GM23248 (cell line): Measurements from ENCODE around the gene RELN. TPM values are rescaled to one million over a fixed set of nuclear protein-coding genes. Genes with fewer than 3 reads are reported as not detected.

ENCODE experiments used
- DNase-seq: peaks from one replicate; pipeline ENCODE4 v3.0.0-alpha.2; 2015
- H2AFZ ChIP-seq: fragments of 200-600 bp; sonication (generic); 2 replicates; pipeline ENCODE4 v1.6.1; 2016; ENCODE audit warnings: antibody characterized with exemption
- H3F3A ChIP-seq: fragments of 200-600 bp; sonication (generic); 2 replicates; pipeline ENCODE4 v1.6.1; 2016; ENCODE audit warnings: mild to moderate bottlenecking, antibody characterized with exemption, mixed run types; ENCODE audit not compliant: insufficient read depth
- H3K27ac ChIP-seq: fragments of 200-600 bp; sonication (generic); 2 replicates; pipeline ENCODE4 v1.5.1; 2016; ENCODE audit warnings: mild to moderate bottlenecking
- H3K27me3 ChIP-seq: fragments of 200-600 bp; sonication (generic); replicated peaks from 2 replicates; pipeline ENCODE4 v1.6.1; 2016; ENCODE audit warnings: mild to moderate bottlenecking; ENCODE audit not compliant: insufficient read depth
- H3K36me3 ChIP-seq: fragments of 200-600 bp; sonication (generic); 2 replicates; pipeline ENCODE4 v1.6.1; 2016; ENCODE audit warnings: low read depth, mild to moderate bottlenecking
- H3K4me1 ChIP-seq: fragments of 200-600 bp; sonication (generic); 2 replicates; pipeline ENCODE4 v1.6.1; 2016; ENCODE audit warnings: mild to moderate bottlenecking; ENCODE audit not compliant: insufficient read depth
- H3K4me2 ChIP-seq: fragments of 200-600 bp; sonication (generic); one replicate; pipeline ENCODE4 v1.6.1; 2016; ENCODE audit warnings: mild to moderate bottlenecking; ENCODE audit not compliant: unreplicated experiment
- H3K4me3 ChIP-seq: fragments of 200-600 bp; sonication (generic); 2 replicates; pipeline ENCODE4 v1.5.1; 2016; ENCODE audit warnings: mild to moderate bottlenecking
- H3K79me2 ChIP-seq: fragments of 200-600 bp; sonication (generic); 2 replicates; pipeline ENCODE4 v1.6.1; 2016; ENCODE audit warnings: mild to moderate bottlenecking; ENCODE audit not compliant: insufficient read depth
- H3K9ac ChIP-seq: fragments of 200-600 bp; sonication (generic); 2 replicates; pipeline ENCODE4 v1.6.1; 2016; ENCODE audit warnings: mild to moderate bottlenecking
- H3K9me2 ChIP-seq: fragments of 200-600 bp; sonication (generic); 2 replicates; pipeline ENCODE4 v1.6.1; 2016; ENCODE audit warnings: mixed run types, mild to moderate bottlenecking, moderate library complexity; ENCODE audit not compliant: insufficient read depth
- H3K9me3 ChIP-seq: fragments of 200-600 bp; sonication (generic); one replicate; pipeline ENCODE4 v1.6.1; 2017; ENCODE audit warnings: low read depth
- H4K20me1 ChIP-seq: fragments of 200-600 bp; sonication (generic); 2 replicates; pipeline ENCODE4 v1.6.0; 2016; ENCODE audit not compliant: insufficient read depth
- EZH2 ChIP-seq: fragments of 200-600 bp; sonication (generic); IDR thresholded peaks from 2 replicates; pipeline ENCODE4 v1.6.1; 2018; ENCODE audit warnings: antibody characterized with exemption, mild to moderate bottlenecking; ENCODE audit not compliant: insufficient read depth, poor library complexity, severe bottlenecking
- EZH2phosphoT487 ChIP-seq: fragments of 200-600 bp; sonication (generic); IDR thresholded peaks from 2 replicates; pipeline ENCODE4 v1.6.1; 2018; ENCODE audit warnings: antibody characterized with exemption, moderate library complexity, mild to moderate bottlenecking, low read depth; ENCODE audit not compliant: insufficient read depth
- WGBS, 2 experiments: methylation state at CpG; one replicate each; pipeline ENCODE4 v1.1.6; 2015 to 2017; ENCODE audit warnings: low lambda C conversion rate in 2 of 2, low coverage in 1 of 2; ENCODE audit errors: missing lambda C conversion rate in 2 of 2; 5-methylcytosine and 5-hydroxymethylcytosine counted together
- in situ Hi-C: fragments of 300-500 bp; cut with MboI; formaldehyde crosslinking; loops from 2 replicates; pipeline ENCODE4 v1.15.0; 2020
- polyA plus RNA-seq: library from polyadenylated mRNA; unstranded; fragments of >200 nt; fragmentation: Nextera tagmentation; extraction: Ambion mirVana; gene quantifications from 2 replicates; pipeline ENCODE4 v1.2.1, GENCODE V29; 2016
- total RNA-seq: library from RNA; depleted of rRNA; stranded (reverse); fragments of >200 nt; shearing (Covaris generic); gene quantifications from 2 replicates; pipeline ENCODE4 v1.2.3, GENCODE V29; 2014

RELN gene
- total and polyA plus RNA-seq, 2 experiments from 2014 or later: 0.76 to 0.97 TPM

- no peak overlapping the region for H3K4me3 ChIP-seq
- H2AFZ ChIP-seq: no peak overlapping the region; the same call in 1 of the 2 replicates
These were observed 309.0 kb downstream of the RELN start for GRCh38 chr7:103680161-103681144.

DNA sequence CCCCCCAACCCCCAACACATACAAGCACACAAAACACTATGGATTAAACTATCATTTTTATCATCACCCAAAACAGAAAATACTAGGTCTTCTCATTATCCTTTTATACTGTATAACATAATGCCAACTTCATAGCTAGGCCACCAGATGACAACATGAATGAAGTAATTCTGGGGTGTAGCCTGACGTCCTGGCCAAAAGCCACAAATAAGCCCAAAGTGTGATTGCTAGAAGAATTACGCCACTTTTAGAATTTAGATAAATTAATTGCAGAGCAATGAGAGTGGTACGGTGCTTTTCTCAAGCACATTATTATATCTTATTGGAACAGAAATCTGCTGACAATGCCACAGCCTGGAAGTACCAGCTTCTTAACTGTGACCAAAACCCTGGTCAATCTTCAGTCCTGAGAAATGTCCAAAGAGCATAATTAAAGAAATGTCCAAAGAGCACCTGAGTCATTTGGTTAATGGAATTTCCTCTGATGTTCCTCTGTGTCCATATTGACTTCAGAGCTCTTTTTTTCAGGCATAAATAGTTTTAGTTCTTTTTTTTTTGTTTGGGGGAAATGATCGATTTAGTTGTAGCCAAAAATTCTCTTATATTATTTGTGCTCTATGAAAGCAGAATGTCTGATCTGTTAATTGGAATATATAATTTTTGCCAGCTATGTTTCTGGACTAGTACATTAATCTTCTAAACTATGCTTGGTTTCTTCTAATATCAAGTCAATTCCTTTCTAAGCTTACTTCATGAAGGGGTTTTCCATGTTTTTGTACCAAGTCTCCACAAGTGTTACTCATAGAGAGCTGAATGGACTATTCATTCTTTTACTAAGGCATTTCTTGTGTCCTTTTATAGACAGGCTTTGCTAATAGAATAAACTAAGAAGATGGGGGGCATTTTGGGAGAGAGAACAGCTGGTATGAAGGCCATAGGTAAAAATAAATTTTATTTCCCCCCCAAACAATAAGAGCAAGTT is 310.0 kb downstream of the RELN start:
- Histone ChIP-seq H3K27ac (0 out of 2 replicates have a peak overlapping the region, but pooled peaks have one; percentile 3), H3K9me2 (no peaks in the 10 kb centered on the region), H3K36me3 (no peaks in the 10 kb centered on the region), H3K4me1 (peaks cover 21% of the 10 kb centered on the region), H3K9ac (no peak overlapping the region), H3K27me3 (no peaks in the 10 kb centered on the region), H3K4me2 (peak overlapping the region; percentile 34), H2AFZ (peak overlapping the region; percentile 44), H4K20me1 (no peaks in the 10 kb centered on the region), H3K9me3 (no peaks in the 10 kb centered on the region), H3K79me2 (no peaks in the 10 kb centered on the region), H3F3A (peaks cover 11% of the 10 kb centered on the region), H3K4me3 (no peak overlapping the region)
- peak; percentile 45 for DNase-seq
- TF ChIP-seq EZH2phosphoT487 (no peak), EZH2 (no peak)
- WGBS, 2 experiments: 23 to 25% methylated on average over 4 of the region's 4 CpGs
- in situ Hi-C loops: no loop called here

More at GRCh38 chr7:103680161-103681144, 309.0 kb downstream of the RELN start:
- 67 to 74% methylated on average over 6 of the region's 6 CpGs for WGBS, 2 experiments
- Histone ChIP-seq H3K9ac (no peak overlapping the region), H3K9me2 (no peaks in the 10 kb centered on the region), H3K79me2 (no peaks in the 10 kb centered on the region), H3K27me3 (no peaks in the 10 kb centered on the region), H3K9me3 (no peaks in the 10 kb centered on the region), H3K4me2 (no peak overlapping the region), H3K36me3 (no peaks in the 10 kb centered on the region), H3F3A (peaks cover 11% of the 10 kb centered on the region), H3K4me1 (peaks cover 21% of the 10 kb centered on the region), H3K27ac (0 out of 2 replicates have a peak overlapping the region, but pooled peaks have one; percentile 3), H4K20me1 (no peaks in the 10 kb centered on the region)
- no peak for DNase-seq
- in situ Hi-C loops: no loop called here
- TF ChIP-seq EZH2phosphoT487: no peak

GRCh38 chr7:103668279-103668941 is 321.0 kb downstream of the RELN start:
- no peaks in the 10 kb centered on the region for H4K20me1 ChIP-seq
- no peaks in the 10 kb centered on the region for H3K36me3 ChIP-seq
- no peaks in the 10 kb centered on the region for H3K9me2 ChIP-seq
- H3K4me3 ChIP-seq: no peak overlapping the region
- no peaks in the 10 kb centered on the region for H3K27me3 ChIP-seq
- H2AFZ ChIP-seq: no peak overlapping the region
- H3K9ac ChIP-seq: no peak overlapping the region
- H3K4me1 ChIP-seq: no peaks in the 10 kb centered on the region
- no peaks in the 10 kb centered on the region for H3K79me2 ChIP-seq
- H3K9me3 ChIP-seq: no peaks in the 10 kb centered on the region
- 85 to 91% methylated on average over 2 of the region's 2 CpGs for WGBS, 2 experiments
- in situ Hi-C loops: no loop called here
- no peak for DNase-seq
- H3K4me2 ChIP-seq: no peak overlapping the region
- H3F3A ChIP-seq: no peaks in the 10 kb centered on the region
- no peak overlapping the region for H3K27ac ChIP-seq
- no peak for TF ChIP-seq EZH2

GRCh38 chr7:103666326-103666725 is 323.1 kb downstream of the RELN start:
- Histone ChIP-seq H4K20me1 (no peaks in the 10 kb centered on the region), H3K9me3 (no peaks in the 10 kb centered on the region), H3K27ac (no peak overlapping the region), H2AFZ (no peak overlapping the region), H3K36me3 (no peaks in the 10 kb centered on the region), H3K4me1 (no peaks in the 10 kb centered on the region), H3F3A (no peaks in the 10 kb centered on the region), H3K79me2 (no peaks in the 10 kb centered on the region), H3K9me2 (no peaks in the 10 kb centered on the region), H3K4me2 (no peak overlapping the region), H3K4me3 (no peak overlapping the region), H3K9ac (no peak overlapping the region), H3K27me3 (no peaks in the 10 kb centered on the region)
- no peak for DNase-seq
- 97 to 100% methylated on average over 1 of the region's 1 CpG for WGBS, 2 experiments
- in situ Hi-C loops: no loop called here
- no peak for TF ChIP-seq EZH2
- no peak for TF ChIP-seq EZH2phosphoT487
